NT2/D1 (cell line): ENCODE results near the gene ASAP3.

Experiments used
- DNase-seq: peaks from one replicate; pipeline ENCODE4 v3.0.0-alpha.2; 2011; ENCODE audit warnings: low read depth, low spot score
- H3K27me3 ChIP-seq: 2 replicates; pipeline ENCODE4 v1.6.0; 2011; ENCODE audit warnings: mild to moderate bottlenecking; ENCODE audit not compliant: insufficient read length, insufficient read depth
- H3K36me3 ChIP-seq: 2 replicates; pipeline ENCODE4 v1.6.1; 2011; ENCODE audit warnings: mild to moderate bottlenecking, low read length, mixed read lengths; ENCODE audit not compliant: insufficient read depth, insufficient read length
- H3K4me1 ChIP-seq: 2 replicates; pipeline ENCODE4 v1.5.1; 2011; ENCODE audit not compliant: insufficient read depth, insufficient read length
- H3K4me3 ChIP-seq: 2 replicates; pipeline ENCODE4 v1.5.1; 2011; ENCODE audit warnings: low read depth; ENCODE audit not compliant: insufficient read length
- H3K9ac ChIP-seq: 2 replicates; pipeline ENCODE4 v1.6.0; 2011; ENCODE audit warnings: low read depth; ENCODE audit not compliant: insufficient read length
- H3K9me3 ChIP-seq: 2 replicates; pipeline ENCODE4 v1.5.1; 2011; ENCODE audit warnings: mild to moderate bottlenecking, low read length; ENCODE audit not compliant: insufficient read depth
- SUZ12 ChIP-seq: IDR thresholded peaks from 2 replicates; pipeline ENCODE4 v1.6.1; 2011; ENCODE audit not compliant: insufficient read length, insufficient read depth; ENCODE audit errors: extremely low read depth
- YY1 ChIP-seq: IDR thresholded peaks from 2 replicates; pipeline ENCODE4 v1.6.1; 2011; ENCODE audit not compliant: insufficient read length, insufficient read depth
- ZNF274 ChIP-seq: IDR thresholded peaks from 2 replicates; pipeline ENCODE4 v1.6.1; 2011; ENCODE audit warnings: mild to moderate bottlenecking, low read depth, low read length

ASAP3 gene

DNA sequence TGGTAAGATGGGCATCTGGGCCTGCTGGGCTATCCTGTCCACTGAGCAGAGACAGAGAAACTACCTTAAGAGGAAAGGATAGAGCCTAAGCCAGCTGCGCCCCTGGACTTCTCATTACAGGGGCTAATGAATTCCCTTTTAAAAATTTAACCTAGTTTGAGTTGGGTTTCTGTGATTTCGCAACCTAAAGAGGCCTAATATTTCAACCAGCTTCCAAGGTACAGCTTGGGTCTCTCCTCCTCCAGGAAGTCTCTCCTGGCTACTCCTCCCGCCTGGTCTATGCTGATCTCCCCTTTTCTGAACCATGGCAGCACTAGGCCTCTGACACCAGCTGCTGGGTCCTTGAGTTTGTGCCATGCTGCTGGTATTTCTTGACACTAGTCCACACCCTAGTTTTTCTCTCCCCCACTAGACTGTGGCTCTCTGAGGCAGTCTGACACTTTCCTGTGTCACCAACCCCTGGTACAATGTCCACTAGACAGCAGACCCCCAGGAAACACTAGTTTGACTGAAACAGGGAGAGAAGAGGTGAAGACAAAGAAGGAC, 30.5 kb downstream of the ASAP3 start:
- Histone ChIP-seq H3K4me1 (no peaks in the 10 kb centered on the region), H3K9ac (no peak overlapping the region), H3K27me3 (no peaks in the 10 kb centered on the region), H3K4me3 (no peak overlapping the region), H3K9me3 (no peaks in the 10 kb centered on the region), H3K36me3 (peaks cover 77% of the 10 kb centered on the region)
- no peak for DNase-seq
- no peak for TF ChIP-seq SUZ12
- no peak for TF ChIP-seq YY1
- TF ChIP-seq ZNF274: no peak

DNA sequence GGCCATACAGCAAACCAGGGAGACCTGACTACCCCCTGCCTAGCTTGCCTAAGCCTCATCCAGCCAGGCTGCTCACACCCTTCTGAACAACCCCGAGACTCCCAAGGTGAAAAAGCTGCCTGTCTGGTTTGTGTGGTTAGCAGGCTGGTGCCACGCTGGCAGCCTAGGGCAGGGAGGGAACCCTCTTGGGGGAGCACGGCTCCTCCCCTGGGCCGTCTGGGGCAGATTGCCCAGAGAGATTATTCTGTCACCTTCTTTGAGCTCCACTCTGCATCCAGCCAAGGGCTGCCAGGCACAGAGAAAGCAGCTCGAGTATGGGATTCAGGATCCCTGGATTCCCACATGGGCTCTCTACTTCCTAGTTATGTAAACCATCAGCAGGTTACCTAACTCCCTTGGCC, 32.0 kb downstream of the ASAP3 start:
- DNase-seq: no peak
- H3K27me3 ChIP-seq: no peaks in the 10 kb centered on the region
- H3K36me3 ChIP-seq: peaks cover 83% of the 10 kb centered on the region
- no peaks in the 10 kb centered on the region for H3K9me3 ChIP-seq
- H3K9ac ChIP-seq: no peak overlapping the region
- H3K4me3 ChIP-seq: no peak overlapping the region
- H3K4me1 ChIP-seq: no peaks in the 10 kb centered on the region
- TF ChIP-seq ZNF274 (no peak), YY1 (no peak)

DNA sequence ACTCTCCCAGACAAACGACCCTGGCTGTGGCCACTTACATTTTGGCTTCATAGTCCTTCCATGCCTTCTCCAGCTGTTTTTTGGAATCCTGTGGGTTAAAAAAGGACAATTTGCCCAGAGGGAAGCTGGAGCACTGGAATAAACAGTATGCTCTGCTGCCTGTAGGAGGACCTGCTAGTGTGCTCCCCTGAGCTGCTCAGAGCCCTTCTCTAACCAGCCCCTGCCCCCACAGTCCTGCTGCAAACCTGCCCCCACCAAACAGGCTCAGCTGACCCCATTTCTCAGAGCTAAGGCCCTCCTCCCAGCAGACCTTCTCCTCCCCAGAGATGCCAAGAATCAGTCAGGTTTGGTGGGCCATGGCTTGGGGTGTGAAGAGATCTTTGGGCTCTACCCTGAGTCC, 32.5 kb downstream of the ASAP3 start:
- no peak for DNase-seq
- H3K36me3 ChIP-seq: peaks cover 82% of the 10 kb centered on the region
- no peaks in the 10 kb centered on the region for H3K9me3 ChIP-seq
- no peak for TF ChIP-seq YY1
- no peak for TF ChIP-seq ZNF274
- TF ChIP-seq SUZ12: no peak
- H3K4me1 ChIP-seq: no peaks in the 10 kb centered on the region
- no peak overlapping the region for H3K4me3 ChIP-seq
- H3K27me3 ChIP-seq: no peaks in the 10 kb centered on the region
- no peak overlapping the region for H3K9ac ChIP-seq

DNA sequence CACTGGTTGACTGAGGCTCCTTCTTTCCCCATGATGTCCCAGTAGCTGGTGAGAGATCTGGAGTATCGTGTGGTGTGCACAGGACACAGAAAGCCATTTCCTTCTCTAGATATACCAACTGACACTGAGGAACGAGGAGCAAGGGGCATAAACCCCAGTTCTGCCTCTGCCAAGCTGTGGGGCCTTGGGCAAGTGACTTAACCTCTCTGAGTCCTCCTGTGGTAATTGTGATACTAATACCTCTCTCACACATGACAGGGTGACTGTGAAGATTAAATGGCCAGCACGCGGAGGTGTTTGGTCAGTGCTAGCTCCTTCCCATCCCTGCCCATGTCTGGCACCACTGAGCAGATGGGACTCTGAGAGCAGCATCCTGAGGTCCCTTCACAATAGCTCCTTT, 33.1 kb downstream of the ASAP3 start:
- Histone ChIP-seq H3K27me3 (no peaks in the 10 kb centered on the region), H3K36me3 (peaks cover 78% of the 10 kb centered on the region), H3K9ac (no peak overlapping the region), H3K4me1 (no peaks in the 10 kb centered on the region), H3K9me3 (no peaks in the 10 kb centered on the region), H3K4me3 (no peak overlapping the region)
- TF ChIP-seq YY1 (no peak), SUZ12 (no peak), ZNF274 (no peak)
- no peak for DNase-seq

DNA sequence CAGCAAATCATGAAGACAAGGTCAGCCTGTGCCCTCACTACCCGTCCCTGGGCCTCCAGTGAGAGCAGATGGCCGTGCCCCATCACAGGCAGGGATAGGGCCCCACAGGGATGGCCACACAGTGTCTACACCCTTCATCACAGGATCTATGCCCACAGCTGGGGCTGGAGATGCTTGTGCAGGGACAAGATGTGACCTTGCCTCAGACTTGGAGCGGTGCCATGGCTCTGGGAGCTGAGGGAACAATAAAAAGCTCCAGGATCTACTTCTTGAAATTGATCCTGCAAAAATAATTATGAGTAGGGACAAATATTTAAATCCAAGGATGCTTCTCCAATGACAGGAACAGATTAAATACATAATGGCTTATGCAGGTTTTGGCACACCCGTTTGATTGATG, 34.0 kb downstream of the ASAP3 start:
- peaks cover 68% of the 10 kb centered on the region for H3K36me3 ChIP-seq
- H3K27me3 ChIP-seq: no peaks in the 10 kb centered on the region
- TF ChIP-seq YY1 (no peak), ZNF274 (no peak), SUZ12 (no peak)

DNA sequence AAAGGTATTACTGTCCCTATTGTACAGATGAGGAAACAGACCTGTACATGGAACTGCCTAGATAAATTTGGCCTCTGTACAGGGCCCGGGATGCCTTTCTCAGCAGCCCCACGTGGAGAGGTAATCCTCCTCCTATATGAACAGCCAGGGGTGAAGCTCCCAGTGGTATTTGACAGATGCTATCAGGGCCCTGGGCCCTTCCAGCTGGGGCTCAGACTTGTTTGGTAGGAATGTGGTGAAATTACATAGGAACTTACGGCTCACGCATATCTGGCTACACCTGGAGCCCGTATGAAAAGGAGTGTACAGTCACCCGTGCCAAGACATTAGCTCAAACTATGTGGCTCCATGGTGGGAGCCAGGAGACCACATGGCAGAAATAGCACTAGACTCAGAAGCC, 34.7 kb downstream of the ASAP3 start:
- Histone ChIP-seq H3K4me3 (no peak overlapping the region), H3K4me1 (no peaks in the 10 kb centered on the region), H3K36me3 (peaks cover 62% of the 10 kb centered on the region), H3K9ac (no peak overlapping the region), H3K27me3 (no peaks in the 10 kb centered on the region), H3K9me3 (no peaks in the 10 kb centered on the region)
- DNase-seq: no peak
- TF ChIP-seq SUZ12: no peak
- TF ChIP-seq ZNF274: no peak
- no peak for TF ChIP-seq YY1

More for the DNA sequence above, 34.0 kb downstream of the ASAP3 start:
- H3K4me3 ChIP-seq: no peak overlapping the region
- H3K9me3 ChIP-seq: no peaks in the 10 kb centered on the region
- no peaks in the 10 kb centered on the region for H3K4me1 ChIP-seq
- no peak for DNase-seq
- no peak overlapping the region for H3K9ac ChIP-seq

DNA sequence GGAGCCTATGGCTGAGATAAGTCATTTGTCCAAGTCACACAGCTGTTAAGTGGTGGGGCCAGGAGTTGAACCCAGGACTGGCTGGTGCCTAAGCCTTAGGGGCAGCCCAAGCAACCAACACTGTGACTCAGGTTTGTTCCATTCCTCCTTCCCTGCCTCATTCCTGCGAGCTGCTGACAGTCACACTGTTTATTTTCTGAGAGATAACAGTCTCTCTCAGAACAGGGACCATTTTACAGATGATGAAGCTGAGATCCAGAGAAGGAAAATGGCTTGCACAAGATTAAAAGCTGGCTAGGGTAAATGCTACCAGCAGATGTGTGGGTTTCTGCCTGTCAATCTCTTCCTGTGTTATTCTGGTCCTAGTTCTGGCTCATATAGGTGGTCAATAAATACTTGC, 35.1 kb downstream of the ASAP3 start:
- TF ChIP-seq SUZ12: no peak
- TF ChIP-seq ZNF274: no peak
- TF ChIP-seq YY1: no peak
- Histone ChIP-seq H3K9me3 (no peaks in the 10 kb centered on the region), H3K36me3 (peaks cover 63% of the 10 kb centered on the region), H3K27me3 (no peaks in the 10 kb centered on the region), H3K9ac (no peak overlapping the region), H3K4me3 (no peak overlapping the region), H3K4me1 (no peaks in the 10 kb centered on the region)
- DNase-seq: no peak
